ENCODE measurements around the gene KCNT1.

The KCNT1 gene

GRCh38 chr9:135757356-135757755 lies 55.4 kb downstream of the KCNT1 start:
- TF ChIP-seq CTCF (IDR thresholded peaks at IDR 0.05; ENCODE audit: control insufficient read depth, extremely low read depth, insufficient read depth), result no peak
- DNase-seq (ENCODE audit: low read depth), result no peak
- no peak overlapping the region for H3K4me3 ChIP-seq (ENCODE audit: low read depth, low read length)

GRCh38 chr9:135758056-135758455 lies 56.1 kb downstream of the KCNT1 start:
- DNase-seq (ENCODE audit: low read depth), result no peak
- no peak for TF ChIP-seq CTCF (IDR thresholded peaks at IDR 0.05; ENCODE audit: control insufficient read depth, extremely low read depth, insufficient read depth)

GRCh38 chr9:135758870-135759269 lies 56.9 kb downstream of the KCNT1 start:
- TF ChIP-seq CTCF (IDR thresholded peaks at IDR 0.05; ENCODE audit: control insufficient read depth, extremely low read depth, insufficient read depth), result no peak
- no peak for DNase-seq (ENCODE audit: low read depth)
- no peak overlapping the region for H3K4me3 ChIP-seq (ENCODE audit: low read depth, low read length)

More at GRCh38 chr9:135758056-135758455, 56.1 kb downstream of the KCNT1 start:
- no peak overlapping the region for H3K4me3 ChIP-seq (ENCODE audit: low read depth, low read length)

GRCh38 chr9:135759676-135760300 lies 57.8 kb downstream of the KCNT1 start:
- no peak for TF ChIP-seq CTCF (IDR thresholded peaks at IDR 0.05; ENCODE audit: control insufficient read depth, extremely low read depth, insufficient read depth)
- no peak for DNase-seq (ENCODE audit: low read depth)
- no peak overlapping the region for H3K4me3 ChIP-seq (ENCODE audit: low read depth, low read length)

GRCh38 chr9:135760465-135760864 lies 58.5 kb downstream of the KCNT1 start:
- no peak overlapping the region for H3K4me3 ChIP-seq (ENCODE audit: low read depth, low read length)
- DNase-seq (ENCODE audit: low read depth), result no peak
- TF ChIP-seq CTCF (IDR thresholded peaks at IDR 0.05; ENCODE audit: control insufficient read depth, extremely low read depth, insufficient read depth), result no peak

- no peak overlapping the region for H3K4me3 ChIP-seq (ENCODE audit: low read depth, low read length)
- DNase-seq (ENCODE audit: low read depth), result no peak
- no peak for TF ChIP-seq CTCF (IDR thresholded peaks at IDR 0.05; ENCODE audit: control insufficient read depth, extremely low read depth, insufficient read depth)
These were observed 59.3 kb downstream of the KCNT1 start for GRCh38 chr9:135761150-135761844.

GRCh38 chr9:135761845-135762168 lies 59.8 kb downstream of the KCNT1 start:
- DNase-seq (ENCODE audit: low read depth), result no peak
- H3K4me3 ChIP-seq (ENCODE audit: low read depth, low read length), result no peak overlapping the region
- TF ChIP-seq CTCF (IDR thresholded peaks at IDR 0.05; ENCODE audit: control insufficient read depth, extremely low read depth, insufficient read depth), result no peak

Data from LNCaP clone FGC (cell line).